GM21367 (cell line): ENCODE measurements around the gene UBE2E2.

Experiments used
- ATAC-seq: cut with Tn5 transposase; IDR thresholded peaks from one replicate; pipeline ENCODE4 v1.9.1; 2021; ENCODE audit not compliant: unreplicated experiment

Gene UBE2E2

DNA sequence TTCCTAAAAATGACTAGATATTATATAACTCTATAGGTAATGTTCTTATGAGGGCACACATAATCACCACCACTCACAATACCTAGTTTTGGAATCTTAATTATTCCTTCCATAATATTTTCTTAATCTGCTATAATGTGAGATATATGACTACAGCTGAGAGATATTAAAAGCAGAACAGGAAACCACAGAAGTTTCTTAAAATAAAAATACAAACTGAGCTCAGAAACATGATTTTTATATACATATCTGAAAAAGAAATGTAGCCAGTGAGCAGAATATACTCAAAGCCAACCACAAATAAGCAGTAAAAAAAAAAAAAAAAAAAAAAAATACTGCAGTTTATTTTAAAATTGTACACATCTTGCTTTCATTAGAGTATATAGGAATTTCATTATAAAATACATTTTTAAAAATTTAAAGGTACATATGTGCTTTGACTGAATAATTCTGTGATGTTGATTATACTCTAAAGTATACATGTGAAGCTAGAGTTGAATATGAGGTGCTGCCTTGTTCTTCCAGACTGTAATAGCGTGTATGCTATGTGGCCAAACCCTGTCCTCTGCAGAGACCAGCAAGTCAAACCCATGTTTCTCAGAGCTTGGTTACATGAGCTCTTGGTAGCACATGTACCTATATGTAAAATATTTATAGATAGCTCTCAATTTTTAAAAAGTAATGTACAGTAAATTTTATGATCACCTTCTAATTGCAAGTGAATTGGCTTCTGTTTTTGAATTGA lies 175.0 kb downstream of the UBE2E2 start:
- no peak for ATAC-seq

- no peak for ATAC-seq
Measured at GRCh38 chr3:23383875-23384274, 180.7 kb downstream of the UBE2E2 start.

DNA sequence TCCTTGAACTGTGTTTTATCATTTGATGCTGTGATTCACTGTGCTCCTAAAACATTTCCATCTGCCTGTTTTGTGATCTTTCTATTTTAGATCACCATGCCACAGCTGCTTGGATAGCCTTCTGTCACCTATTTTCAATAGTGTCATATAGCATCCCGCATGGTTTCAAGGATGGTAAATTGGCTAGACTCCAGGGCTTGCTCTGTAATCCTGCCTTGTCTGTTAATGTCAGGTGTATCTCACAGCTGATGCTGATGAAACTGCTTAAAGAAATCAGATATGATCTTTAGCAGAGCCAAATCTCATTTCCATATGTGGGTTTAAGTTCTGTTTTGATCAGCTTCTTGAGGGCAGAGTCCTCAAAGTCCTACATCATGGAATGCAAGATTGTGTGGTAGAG lies 182.2 kb downstream of the UBE2E2 start:
- ATAC-seq = no peak

- ATAC-seq = no peak
Measured at GRCh38 chr3:23387286-23387918, 184.3 kb downstream of the UBE2E2 start.

GRCh38 chr3:23389089-23389488 lies 186.0 kb downstream of the UBE2E2 start:
- ATAC-seq = no peak

- ATAC-seq = no peak
Measured at GRCh38 chr3:23389686-23390085, 186.6 kb downstream of the UBE2E2 start.

GRCh38 chr3:23390446-23390845 lies 187.3 kb downstream of the UBE2E2 start:
- no peak for ATAC-seq

- no peak for ATAC-seq
Measured at GRCh38 chr3:23390989-23391553, 187.9 kb downstream of the UBE2E2 start.

DNA sequence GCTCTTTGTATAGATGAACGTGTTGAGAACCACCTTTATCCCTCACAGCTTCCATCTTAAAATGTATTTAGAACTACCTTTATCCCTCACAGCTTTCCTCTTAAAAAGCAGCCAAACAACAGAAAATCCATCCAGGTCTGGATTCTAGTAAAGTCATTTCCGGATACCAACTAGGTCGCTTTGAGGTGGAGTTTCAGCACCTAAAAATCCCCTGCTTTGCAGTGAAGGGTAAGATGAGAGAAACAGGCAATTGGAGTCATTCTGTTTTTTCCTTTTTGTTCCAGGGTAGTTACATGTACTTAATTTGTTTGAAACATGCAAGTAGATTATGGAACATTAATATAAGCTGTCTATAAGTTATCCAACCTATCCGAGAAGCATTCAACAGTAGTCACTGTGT lies 192.0 kb downstream of the UBE2E2 start:
- no peak for ATAC-seq

- ATAC-seq = no peak
Measured at GRCh38 chr3:23396746-23397145, 193.6 kb downstream of the UBE2E2 start.

DNA sequence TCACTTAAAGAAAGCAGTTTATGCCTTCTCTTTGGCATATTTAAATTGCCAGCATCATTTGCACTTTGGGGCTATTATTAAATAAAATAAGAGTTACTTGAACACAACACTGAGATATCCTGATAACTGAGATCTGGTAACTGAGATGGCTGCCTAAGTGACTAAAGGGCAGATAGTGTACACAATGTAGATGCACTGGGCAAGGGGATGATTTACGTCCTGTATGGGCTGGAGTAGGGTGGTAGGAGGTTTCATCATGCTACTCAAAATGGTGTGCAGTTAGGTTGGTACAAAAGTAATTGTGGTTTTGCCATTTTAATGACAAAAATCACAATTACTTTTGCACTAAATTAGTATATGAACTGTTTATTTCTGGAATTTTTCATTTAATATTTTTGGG lies 196.1 kb downstream of the UBE2E2 start:
- no peak for ATAC-seq

DNA sequence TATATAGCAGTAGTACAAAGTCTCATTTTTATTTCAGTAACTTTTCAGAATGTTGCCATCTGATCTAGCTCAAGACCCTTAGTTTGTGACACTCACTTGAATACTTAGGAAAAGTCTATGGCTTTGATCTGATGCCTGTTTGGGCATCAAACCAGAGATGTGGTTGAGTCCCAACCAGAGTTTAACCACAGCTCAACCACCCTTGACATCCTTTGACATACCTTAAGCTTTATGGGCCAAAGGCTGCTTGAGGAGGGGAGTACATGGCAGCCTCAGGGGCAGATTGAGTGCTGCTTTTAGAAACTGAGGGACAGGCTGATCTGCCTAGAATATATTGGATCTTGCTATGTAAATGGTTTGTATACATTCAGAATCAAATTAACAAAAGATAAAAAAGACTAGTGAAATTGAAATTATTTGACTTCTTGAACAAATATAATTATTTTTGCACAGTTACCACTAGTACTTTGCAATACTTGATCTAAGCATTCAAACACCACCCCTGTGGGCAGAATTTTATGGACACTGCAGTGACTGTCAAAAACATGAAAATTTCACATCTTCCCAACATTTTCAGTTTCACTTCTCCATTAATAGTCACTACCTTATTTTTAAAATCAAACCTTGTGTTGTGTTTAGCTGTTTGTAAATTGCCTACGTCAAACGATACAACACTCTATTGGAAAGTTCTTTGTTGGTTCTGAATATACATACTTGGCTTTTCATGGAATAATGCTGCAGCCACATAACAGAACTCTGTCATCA lies 199.8 kb downstream of the UBE2E2 start:
- ATAC-seq = no peak

DNA sequence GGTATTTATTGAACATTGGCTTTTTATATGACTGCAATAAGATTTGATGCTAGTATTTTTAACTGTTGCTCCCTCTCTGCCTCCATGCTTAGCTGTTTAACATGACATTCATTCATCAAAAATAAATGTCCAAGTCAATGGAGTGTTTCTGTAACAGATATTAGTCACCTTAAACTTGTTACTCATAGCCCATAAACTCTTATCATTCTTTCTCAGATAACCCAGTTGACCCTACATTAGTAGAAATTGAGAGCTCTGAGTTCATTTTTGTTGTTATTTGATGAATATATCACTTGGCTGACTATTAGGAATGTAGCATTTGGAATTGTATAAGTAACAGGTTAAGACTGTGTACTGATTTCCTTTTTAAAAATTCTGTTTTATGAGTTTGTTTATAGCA lies 201.1 kb downstream of the UBE2E2 start:
- no peak for ATAC-seq

DNA sequence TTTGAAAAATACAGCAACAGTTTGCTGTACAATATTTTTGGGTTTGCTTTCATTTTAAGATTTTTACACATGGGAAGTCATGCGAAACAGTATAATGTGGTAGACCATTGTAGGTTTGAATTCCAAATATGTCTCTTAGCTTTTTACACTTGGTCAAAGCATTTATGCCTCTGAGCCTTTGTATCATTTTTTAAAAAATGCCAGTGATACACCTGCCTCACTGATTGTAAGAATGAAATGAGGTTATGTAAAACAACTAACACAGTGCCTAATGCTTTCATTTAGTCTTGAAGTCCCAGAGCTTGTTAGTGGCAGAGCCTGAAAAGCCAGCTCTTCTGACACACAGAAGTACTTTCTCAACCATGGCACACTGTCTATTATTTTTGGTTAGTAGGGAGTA lies 202.0 kb downstream of the UBE2E2 start:
- ATAC-seq = peak; percentile 43

GRCh38 chr3:23406601-23407000 lies 203.5 kb downstream of the UBE2E2 start:
- ATAC-seq = no peak

GRCh38 chr3:23418026-23418425 lies 214.9 kb downstream of the UBE2E2 start:
- ATAC-seq = no peak

DNA sequence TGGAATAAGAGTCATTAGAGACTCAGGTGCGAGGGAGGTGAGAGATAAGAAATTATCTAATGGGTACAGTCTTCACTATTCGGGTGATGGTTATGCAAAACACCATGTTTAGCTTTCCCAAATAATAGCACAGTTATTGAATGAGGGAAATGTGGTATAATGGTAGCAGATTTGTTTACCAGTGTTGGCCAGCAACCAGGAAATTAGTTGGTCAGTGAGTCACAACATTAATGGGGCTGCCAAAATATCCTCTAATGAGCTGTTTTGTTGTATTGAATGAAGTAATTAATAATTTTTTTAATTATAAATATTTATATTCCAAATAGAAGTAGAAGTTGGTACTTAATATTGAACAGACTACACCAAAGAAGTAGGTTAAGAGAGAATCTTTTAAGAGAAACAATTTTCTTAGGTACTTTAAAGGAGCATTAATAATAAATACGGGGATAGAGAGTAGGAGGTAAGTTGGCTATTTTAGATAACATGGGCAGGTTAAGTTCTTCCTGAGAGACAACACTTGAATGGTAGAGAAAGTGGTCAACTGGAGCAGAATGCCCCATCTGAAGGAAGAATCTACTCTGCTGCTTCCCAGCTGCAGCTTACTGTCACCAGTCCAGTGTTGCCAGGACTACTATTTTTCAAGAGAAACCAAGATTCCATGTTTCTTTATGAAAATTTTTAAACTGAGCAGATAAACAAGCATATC lies 218.8 kb downstream of the UBE2E2 start:
- ATAC-seq = peak; percentile 42

DNA sequence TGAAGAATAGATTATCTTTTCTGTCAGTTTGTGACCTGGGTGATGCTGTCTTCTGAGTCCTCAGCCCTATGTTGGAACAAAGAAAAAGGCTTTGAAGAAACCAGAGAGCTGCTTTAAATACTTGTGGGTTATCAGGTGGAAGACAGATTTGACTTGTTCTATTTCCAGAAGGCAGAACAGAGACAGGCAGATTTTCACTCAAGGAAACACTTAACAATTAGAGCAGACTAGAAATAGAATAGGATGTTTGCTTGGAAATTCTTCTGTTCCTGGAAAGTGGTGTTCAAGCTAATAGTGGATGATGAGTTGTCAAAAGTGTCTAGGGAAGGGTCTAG lies 219.4 kb downstream of the UBE2E2 start:
- peak; percentile 78 for ATAC-seq

- ATAC-seq = no peak
Measured at GRCh38 chr3:23425410-23425809, 222.3 kb downstream of the UBE2E2 start.

- ATAC-seq = no peak
Measured at GRCh38 chr3:23430781-23431398, 227.8 kb downstream of the UBE2E2 start.

DNA sequence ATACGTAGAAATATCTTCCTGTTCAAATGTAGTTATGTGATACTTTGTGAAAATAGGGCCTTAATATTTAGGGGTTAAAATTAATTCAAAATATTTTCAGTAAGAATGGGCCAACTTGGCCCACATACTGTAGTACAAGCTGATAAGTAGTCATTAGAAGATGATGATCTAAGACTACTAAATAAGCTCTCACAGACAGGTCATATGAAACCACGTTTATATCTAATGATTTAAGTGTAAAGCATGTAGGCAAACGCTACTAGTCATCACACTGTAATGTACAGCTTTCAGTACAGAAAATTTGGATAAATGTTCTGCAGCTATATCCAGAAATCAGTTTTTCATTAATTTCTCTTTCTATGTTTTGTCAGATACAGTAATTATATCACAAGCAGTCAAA lies 228.6 kb downstream of the UBE2E2 start:
- no peak for ATAC-seq
